Mucosa of descending colon (tissue), 3 donors: ENCODE data around the gene MMD2. TPM values are rescaled to one million over a fixed set of nuclear protein-coding genes. Genes with fewer than 3 reads are reported as not detected.

Source experiments
- ATAC-seq: fragments of 200-7000 bp; cut with Tn5 transposase; one replicate; pipeline ENCODE4 v1.9.1; 2020; ENCODE audit warnings: mild to moderate bottlenecking, moderate library complexity
- DNase-seq, 3 donors: peaks; one replicate each; pipeline ENCODE4 v3.0.0-alpha.2; 2020
- H3K36me3 ChIP-seq: fragments of 200-600 bp; one replicate; pipeline ENCODE4 v1.8.0; 2021; ENCODE audit warnings: low read depth, mild to moderate bottlenecking
- H3K4me1 ChIP-seq: fragments of 200-600 bp; one replicate; pipeline ENCODE4 v1.8.0; 2021; ENCODE audit warnings: low read depth, mild to moderate bottlenecking
- H3K4me3 ChIP-seq: fragments of 200-600 bp; one replicate; pipeline ENCODE4 v1.8.0; 2021; ENCODE audit warnings: mild to moderate bottlenecking
- H3K9me3 ChIP-seq: fragments of 200-600 bp; one replicate; pipeline ENCODE4 v1.8.0; 2021; ENCODE audit warnings: mild to moderate bottlenecking
- CTCF ChIP-seq: fragments of 200-600 bp; IDR thresholded peaks from one replicate; pipeline ENCODE4 v1.8.0; 2022; ENCODE audit warnings: antibody characterized with exemption, mild to moderate bottlenecking
- intact Hi-C, 2 donors: fragments of 100-400 bp; cut with DNase I in 1 of 2; cut with micrococcal nuclease in 1 of 2; formaldehyde crosslinking; loops; one replicate each; pipeline versions ENCODE4 v1.11.0 to v1.11.1; 2022; cut with DNase I, micrococcal nuclease
- long read RNA-seq, 2 donors: library from polyadenylated mRNA; unstranded; transcript quantifications; one replicate each; pipeline ENCODE4 v2.0.0, GENCODE V29; 2019 to 2021
- total RNA-seq, 3 donors: library from RNA; stranded (reverse); fragmentation: NEBNext Ultra II Directional in 2 of 3; extraction: Animal tissue kit (Norgen Biotek cat#: 25700) in 2 of 3; gene quantifications; one replicate each; pipeline versions ENCODE4 v1.2.1 to v1.2.4, GENCODE V29; 2021 to 2023
- donor health status: DM: no; HTN: no; CAD: no; lungs with moderate emphysema.
- donor health status: DM: no; HTN: no; CAD: no.
- donor health status: DM: no; HTN: yes; CAD: no.

The MMD2 gene
- total RNA-seq, result under 1 TPM in 1 of 3 donors, not detected in 2; 0.47 TPM
- long read RNA-seq, donor 1, partial matches to known transcripts, result 0 of 2 reads
- long read RNA-seq, donor 1, other reads (novel, unspliced or antisense), result 1 of 2 reads
- long read RNA-seq, donor 2, result 0 reads

GRCh38 chr7:4958477-4959301 lies at the start of gene MMD2:
Gene MMD2 (minus strand): TSS chr7:4959187. CDS start chr7:4959017, 170 bp downstream.
- intact Hi-C loops, result no loop called here
- no peak for TF ChIP-seq CTCF
- Histone ChIP-seq H3K4me1 (no peaks in the 10 kb centered on the region), H3K9me3 (no peaks in the 10 kb centered on the region), H3K36me3 (no peaks in the 10 kb centered on the region), H3K4me3 (no peak within 1 kb of the TSS)
- ATAC-seq, result no peak
- DNase-seq, result no peak

DNA sequence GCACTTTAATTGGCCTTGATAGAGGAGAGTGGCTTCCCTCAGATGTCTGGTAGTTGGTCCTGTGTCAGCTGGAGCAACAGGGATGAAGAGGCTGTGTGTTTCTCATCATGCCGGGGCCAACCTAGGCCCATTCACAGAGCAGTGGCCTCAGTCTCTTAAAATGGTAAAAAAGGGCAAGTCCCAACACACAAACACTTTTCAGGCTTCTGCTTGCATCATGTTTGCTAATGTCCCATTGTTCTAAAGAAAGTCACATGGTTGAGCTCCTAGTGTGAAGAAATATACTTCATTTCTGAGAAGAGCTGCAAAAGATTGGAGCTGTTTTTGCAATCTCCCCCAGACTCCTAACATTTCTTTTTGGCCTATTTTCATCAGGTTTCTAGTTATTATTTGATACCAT lies 46.1 kb upstream of the MMD2 start:
- H3K4me3 ChIP-seq, result no peak overlapping the region
- H3K36me3 ChIP-seq, result no peaks in the 10 kb centered on the region
- ATAC-seq (no peak), DNase-seq (no peak)
- H3K9me3 ChIP-seq, result peaks cover 6% of the 10 kb centered on the region
- intact Hi-C loops, result no loop called here
- no peak for TF ChIP-seq CTCF
- H3K4me1 ChIP-seq, result no peaks in the 10 kb centered on the region

GRCh38 chr7:5001911-5002310 lies 42.9 kb upstream of the MMD2 start:
- no peak for ATAC-seq
- Histone ChIP-seq H3K4me1 (no peaks in the 10 kb centered on the region), H3K4me3 (no peak overlapping the region), H3K36me3 (no peaks in the 10 kb centered on the region), H3K9me3 (no peaks in the 10 kb centered on the region)
- TF ChIP-seq CTCF, result no peak
- DNase-seq, result no peak
- intact Hi-C loops, result no loop called here

GRCh38 chr7:5001003-5001402 lies 42.0 kb upstream of the MMD2 start:
- H3K4me1 ChIP-seq, result no peaks in the 10 kb centered on the region
- H3K4me3 ChIP-seq, result no peak overlapping the region
- TF ChIP-seq CTCF, result no peak
- H3K36me3 ChIP-seq, result no peaks in the 10 kb centered on the region
- no peaks in the 10 kb centered on the region for H3K9me3 ChIP-seq
- DNase-seq, result no peak
- intact Hi-C loops, result no loop called here
- ATAC-seq, result no peak

- H3K9me3 ChIP-seq, result no peaks in the 10 kb centered on the region
- no peak overlapping the region for H3K4me3 ChIP-seq
- ATAC-seq, result no peak
- intact Hi-C loops, result no loop called here
- H3K4me1 ChIP-seq, result no peaks in the 10 kb centered on the region
- DNase-seq, result no peak
- H3K36me3 ChIP-seq, result no peaks in the 10 kb centered on the region
- no peak for TF ChIP-seq CTCF
Observed at GRCh38 chr7:4999369-4999950, 40.5 kb upstream of the MMD2 start.
